Measurements from ENCODE around the gene ERN2. TPM values are rescaled to one million over a fixed set of nuclear protein-coding genes. Genes with fewer than 3 reads are reported as not detected.

ERN2 gene
- total RNA-seq, 1 donor from 2014 or later = 197 TPM

GRCh38 chr16:23640931-23641765, 71.9 kb downstream of the ERN2 start, which contains the start of the genes DCTN5 and PALB2:
Gene DCTN5, plus strand, starts transcription at chr16:23641466. Its CDS starts 77 bp downstream, at chr16:23641543.
Gene PALB2, minus strand, starts transcription at chr16:23641310. Its CDS starts 153 bp downstream, at chr16:23641157.
- peak; percentile 93 for DNase-seq (ENCODE audit: low spot score)

DNA sequence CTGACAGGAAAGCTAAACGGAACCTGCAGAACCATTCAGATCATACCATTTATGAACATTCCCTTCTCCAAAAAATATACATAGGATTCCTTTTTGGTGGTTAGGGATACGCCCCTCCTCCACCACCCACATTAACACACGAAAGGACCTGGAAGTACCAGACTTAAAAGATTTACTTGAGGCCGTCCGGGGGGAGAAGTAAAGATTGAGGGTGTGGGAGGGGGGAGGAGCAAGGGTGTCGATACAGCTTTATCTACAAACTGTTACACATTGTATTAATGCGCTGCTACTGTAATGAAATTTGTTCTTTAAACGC, 72.4 kb downstream of the ERN2 start:
- DNase-seq (ENCODE audit: low spot score) = no peak

Other genes with a start within 250 kb of the ERN2 start
- 54.3 TPM for gene GGA2, start 202.7 kb downstream of the ERN2 start, total RNA-seq
- 17.2 TPM for gene EARS2, start 155.9 kb downstream of the ERN2 start, total RNA-seq
- gene UBFD1, start 155.5 kb downstream of the ERN2 start, total RNA-seq = 64.9 TPM
- gene NDUFAB1, start 116.9 kb downstream of the ERN2 start, total RNA-seq = 87.2 TPM
- gene PALB2, start 71.9 kb downstream of the ERN2 start, total RNA-seq = 11.3 TPM
- 60.8 TPM for gene DCTN5, start 71.8 kb downstream of the ERN2 start, total RNA-seq
- 4.2 TPM for gene PLK1, start 34.3 kb downstream of the ERN2 start, total RNA-seq
- not detected for gene CHP2, start 41.8 kb upstream of the ERN2 start, total RNA-seq
- 9.6 TPM for gene PRKCB, start 122.8 kb upstream of the ERN2 start, total RNA-seq

Measured in mucosa of gallbladder (tissue), 1 donor.